Mammary epithelial cell (primary cell): Measurements from ENCODE around the gene IRX6.

Source experiments
- CTCF ChIP-seq, 2 donors: IDR thresholded peaks in 1 of 2; conservative IDR thresholded peaks in 1 of 2; 2 replicates each; pipeline ENCODE4 v1.5.1; 2011 to 2012; ENCODE audit warnings: inconsistent platforms in 2 of 2, low read length in 2 of 2, mild to moderate bottlenecking in 2 of 2, control low read depth in 1 of 2, low read depth in 1 of 2; ENCODE audit not compliant: insufficient read depth in 1 of 2; ENCODE audit errors: extremely low read depth in 1 of 2
- EZH2 ChIP-seq: IDR thresholded peaks from 2 replicates; pipeline ENCODE4 v1.6.1; 2012; ENCODE audit warnings: low read length, inconsistent platforms, borderline replicate concordance

- TF ChIP-seq CTCF (conservative IDR thresholded peaks at IDR 0.05 in 1 of 2, IDR thresholded peaks at IDR 0.05 in 1 of 2; ENCODE audit: extremely low read depth in 1 of 2, insufficient read depth in 1 of 2, low read depth in 1 of 2, low read length in 2 of 2) (no peak), EZH2 (no peak)
Observed at GRCh38 chr16:55340445-55340844, 16.4 kb downstream of the IRX6 start.
